GM19438 (cell line): Measurements from ENCODE around the gene CBLL1.

Experiments
- ATAC-seq: cut with Tn5 transposase; IDR thresholded peaks from one replicate; pipeline ENCODE4 v1.9.1; 2021; ENCODE audit warnings: low read depth; ENCODE audit not compliant: unreplicated experiment

The CBLL1 gene

DNA sequence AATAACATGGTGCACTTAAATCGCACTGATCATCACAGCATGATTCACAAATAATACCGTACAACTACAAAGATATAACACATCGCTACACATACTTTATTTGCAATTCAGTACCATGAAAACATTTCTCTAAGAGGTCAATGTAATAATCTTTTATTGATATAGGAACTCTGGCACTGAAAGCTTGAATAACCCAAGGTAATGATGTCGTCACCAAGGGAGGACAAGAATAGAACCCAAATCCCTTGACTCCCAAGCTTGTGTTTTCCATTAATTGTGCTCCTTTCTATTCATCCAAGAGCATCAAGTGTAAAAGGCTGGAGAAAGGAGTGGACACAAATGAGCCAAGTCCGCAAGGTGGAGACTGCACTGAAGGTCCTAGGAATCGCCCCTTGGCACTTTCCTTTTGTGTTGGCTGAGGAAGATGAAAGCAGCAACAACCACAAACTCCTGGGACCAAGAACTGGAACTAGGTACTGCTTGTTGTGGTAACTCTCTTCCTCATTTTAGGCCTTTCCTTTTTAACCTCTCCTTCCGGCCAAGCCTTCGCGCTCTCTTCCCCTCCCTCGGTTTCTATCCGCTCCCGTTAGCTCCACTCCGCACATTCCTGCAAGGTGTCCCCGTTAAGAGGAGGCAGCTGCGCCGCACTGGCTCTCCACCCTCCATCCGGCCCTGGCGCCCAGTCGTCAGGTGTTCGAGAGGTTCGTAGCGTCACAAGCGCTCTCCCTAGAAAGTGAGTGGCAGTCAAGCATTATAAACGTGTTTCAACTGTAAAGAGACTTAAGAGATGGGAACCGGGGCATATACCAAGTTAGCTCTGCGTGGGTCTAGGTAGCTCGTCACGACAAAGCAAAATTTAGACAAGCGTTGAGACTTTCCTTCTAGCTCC lies 1.0 kb upstream of the CBLL1 start:
- peak; percentile 40 for ATAC-seq

DNA sequence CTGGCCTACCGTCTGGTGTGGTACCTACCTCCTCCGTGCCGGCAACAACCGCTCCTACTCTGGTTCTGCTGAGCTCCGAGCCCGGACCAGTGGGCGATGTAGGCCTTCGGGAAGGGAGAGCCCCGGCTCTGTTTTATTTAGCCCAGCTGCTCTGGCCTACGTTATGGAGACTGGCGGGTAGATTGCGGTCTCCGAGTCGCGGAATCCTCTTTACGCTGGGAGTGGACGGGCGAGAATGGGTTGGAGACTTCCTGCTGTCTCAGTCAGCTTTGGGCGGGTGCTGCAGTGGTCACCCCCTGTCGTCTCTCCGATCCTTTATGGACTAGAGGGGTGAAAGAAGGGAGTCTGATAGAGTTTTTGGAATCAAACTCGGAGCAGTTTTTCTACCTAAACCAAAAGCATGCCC lies 406 bp downstream of the CBLL1 start:
- ATAC-seq: peak; percentile 30

- ATAC-seq: no peak
These were observed 2.1 kb downstream of the CBLL1 start for GRCh38 chr7:107746006-107746405.

- no peak for ATAC-seq
These were observed 7.2 kb downstream of the CBLL1 start for GRCh38 chr7:107751113-107751512.

- ATAC-seq: no peak
These were observed 10.7 kb downstream of the CBLL1 start for GRCh38 chr7:107754642-107755041.

GRCh38 chr7:107758667-107759066 lies 14.7 kb downstream of the CBLL1 start:
- no peak for ATAC-seq

DNA sequence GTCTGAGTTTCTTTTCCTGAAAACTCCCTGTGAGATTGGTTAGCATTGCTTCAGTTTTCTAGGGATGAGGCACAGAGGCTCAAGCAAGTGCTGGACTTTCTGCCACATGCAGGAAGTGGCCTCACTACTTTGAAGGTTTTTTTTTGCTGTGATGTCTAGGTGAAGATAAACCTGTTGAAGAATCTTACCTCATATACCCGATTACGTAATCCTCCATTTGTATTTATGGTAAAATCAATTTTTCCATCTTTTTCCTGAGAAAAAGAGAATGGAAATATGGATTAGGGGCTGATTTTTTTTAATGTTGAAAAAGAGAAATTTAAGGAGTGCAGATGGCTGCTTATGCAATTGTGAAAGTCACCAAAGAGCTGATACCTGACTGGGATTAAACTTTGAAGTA lies 23.4 kb downstream of the CBLL1 start:
- no peak for ATAC-seq

GRCh38 chr7:107768263-107768662 lies 24.3 kb downstream of the CBLL1 start:
- ATAC-seq: no peak

GRCh38 chr7:107773027-107773426 lies 29.1 kb downstream of the CBLL1 start:
- no peak for ATAC-seq

GRCh38 chr7:107777702-107778101 lies 33.8 kb downstream of the CBLL1 start:
- ATAC-seq: no peak

DNA sequence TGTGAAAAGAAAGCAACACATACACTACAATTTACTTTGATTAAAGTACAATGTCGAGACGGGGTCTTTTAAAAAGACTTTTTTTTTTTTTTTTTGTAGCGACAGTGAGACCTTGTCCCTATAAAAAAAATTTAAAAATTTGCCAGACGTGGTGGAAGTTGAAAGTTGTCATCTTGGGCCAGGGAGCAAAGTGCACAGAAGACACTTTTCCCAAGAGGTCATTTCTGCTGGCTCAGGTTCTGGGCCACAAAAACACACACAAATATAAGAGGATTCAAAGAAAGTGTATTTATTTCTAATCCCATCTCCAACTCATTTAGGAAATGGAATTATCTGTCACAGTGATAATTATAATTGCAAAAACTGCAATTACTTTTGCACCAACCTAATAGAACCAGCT lies 34.3 kb downstream of the CBLL1 start:
- ATAC-seq: no peak

GRCh38 chr7:107779647-107780099 lies 35.7 kb downstream of the CBLL1 start:
- no peak for ATAC-seq

DNA sequence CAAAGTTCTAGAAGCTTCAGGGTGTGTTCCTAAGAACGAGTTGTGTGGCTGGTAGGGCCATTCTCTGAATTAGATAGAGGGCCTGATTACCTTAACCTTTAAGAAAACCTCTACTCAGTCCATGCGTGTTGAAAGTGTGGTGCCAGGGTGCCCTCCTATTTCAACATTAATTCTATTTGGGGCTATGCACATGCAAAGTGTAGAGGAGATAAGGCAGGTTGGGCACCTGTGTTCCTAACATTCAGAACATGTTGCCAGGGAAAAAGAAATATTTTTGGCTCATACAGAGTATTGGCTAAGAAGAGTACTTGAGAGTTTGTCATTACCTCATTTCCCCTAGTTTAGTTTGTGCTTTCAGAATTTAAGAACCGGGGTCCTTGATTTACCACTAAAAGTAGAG lies 38.4 kb downstream of the CBLL1 start:
- no peak for ATAC-seq

DNA sequence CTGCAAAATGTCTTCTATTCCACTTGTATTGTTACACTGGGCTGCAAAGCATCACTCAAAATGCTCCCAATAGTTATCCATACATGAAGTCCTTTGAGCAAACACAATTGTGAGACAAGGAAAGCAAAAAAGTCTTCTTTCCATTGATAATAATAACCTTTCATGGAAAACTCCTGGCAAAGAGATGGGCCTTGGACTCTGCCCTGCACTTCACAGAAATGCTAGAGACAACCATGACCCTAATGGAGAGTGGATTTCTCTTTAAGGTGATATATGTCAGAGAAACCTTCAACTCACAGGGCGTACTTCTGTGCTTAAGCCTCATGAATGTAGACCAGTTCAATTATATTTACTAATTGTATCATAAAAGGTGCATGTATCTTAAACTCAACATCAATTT lies 39.7 kb downstream of the CBLL1 start:
- ATAC-seq: no peak

DNA sequence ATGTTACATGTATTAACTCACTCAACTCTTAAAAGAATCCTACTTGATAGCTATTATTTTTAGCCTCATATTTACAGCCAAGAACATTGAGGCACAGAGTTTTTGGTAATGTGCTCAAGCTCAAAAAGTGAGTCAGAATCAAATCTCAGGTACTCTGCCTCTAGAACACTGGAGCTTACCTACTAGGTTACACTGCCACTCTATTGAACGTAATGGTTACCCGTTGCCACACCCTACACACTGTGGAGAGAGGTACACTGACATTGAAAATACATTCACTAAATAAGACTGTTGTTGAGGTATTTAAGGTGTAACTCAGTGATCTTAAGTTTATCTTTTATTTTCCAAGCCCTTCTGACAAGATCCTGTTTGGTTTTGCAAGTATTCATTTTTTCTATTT lies 41.2 kb downstream of the CBLL1 start:
- no peak for ATAC-seq

DNA sequence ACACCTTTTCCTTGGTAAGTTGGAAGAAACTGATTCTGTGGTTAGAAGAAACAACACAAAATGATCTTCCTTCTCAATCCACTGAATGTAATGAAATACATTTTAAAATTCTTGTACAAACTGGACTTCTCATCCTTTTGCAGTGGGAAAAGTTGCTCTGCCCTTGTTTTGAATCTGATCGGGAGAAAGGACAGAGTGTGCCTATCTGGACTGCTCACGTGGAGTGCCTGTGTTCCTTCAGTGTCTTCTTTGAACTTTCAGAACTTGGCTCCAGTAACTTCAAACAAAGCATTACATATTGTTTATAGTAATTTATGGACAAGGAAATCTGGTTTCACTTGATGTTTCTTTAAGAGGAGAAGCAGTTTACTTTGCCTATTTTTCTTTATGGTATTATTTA lies 42.0 kb downstream of the CBLL1 start:
- no peak for ATAC-seq

DNA sequence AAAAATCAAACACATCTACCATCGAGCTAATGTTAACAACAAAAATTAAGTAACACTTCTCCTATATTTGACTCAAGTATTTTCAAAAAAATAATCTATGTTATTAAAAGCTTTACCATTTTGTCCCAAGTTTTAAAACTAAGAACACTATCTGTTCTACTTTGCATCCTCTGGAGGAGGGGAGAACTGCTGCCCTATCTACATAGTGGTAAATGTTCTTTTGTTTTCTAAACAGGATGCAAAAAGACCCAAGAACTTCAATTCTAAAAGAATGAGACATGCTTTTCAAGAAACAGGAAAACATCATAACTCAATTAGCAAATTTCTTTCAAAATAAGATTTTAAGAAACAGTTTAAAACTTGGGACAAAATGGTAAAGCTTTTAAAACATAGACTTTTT lies 44.3 kb downstream of the CBLL1 start:
- ATAC-seq: no peak

DNA sequence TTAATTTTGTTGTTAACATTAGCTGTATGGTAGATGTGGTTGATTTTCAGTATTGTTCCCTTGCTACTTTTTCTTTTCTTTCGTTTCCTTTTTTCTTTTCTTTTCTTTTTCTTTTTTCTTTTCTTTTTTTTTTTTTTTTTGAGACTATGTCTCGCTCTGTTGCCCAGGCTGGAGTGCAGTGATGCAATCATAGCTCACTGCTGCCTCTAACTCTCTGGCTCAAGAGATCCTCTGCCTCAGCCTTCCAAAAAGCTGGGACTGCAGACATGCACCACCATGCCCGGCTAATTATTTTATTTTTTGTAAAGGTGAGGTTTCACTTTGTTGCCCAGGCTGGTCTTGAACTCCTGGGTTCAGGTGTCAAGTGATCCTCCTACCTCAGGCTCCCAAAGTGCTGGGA lies 44.7 kb downstream of the CBLL1 start:
- no peak for ATAC-seq

GRCh38 chr7:107789647-107790046 lies 45.7 kb downstream of the CBLL1 start:
- no peak for ATAC-seq

DNA sequence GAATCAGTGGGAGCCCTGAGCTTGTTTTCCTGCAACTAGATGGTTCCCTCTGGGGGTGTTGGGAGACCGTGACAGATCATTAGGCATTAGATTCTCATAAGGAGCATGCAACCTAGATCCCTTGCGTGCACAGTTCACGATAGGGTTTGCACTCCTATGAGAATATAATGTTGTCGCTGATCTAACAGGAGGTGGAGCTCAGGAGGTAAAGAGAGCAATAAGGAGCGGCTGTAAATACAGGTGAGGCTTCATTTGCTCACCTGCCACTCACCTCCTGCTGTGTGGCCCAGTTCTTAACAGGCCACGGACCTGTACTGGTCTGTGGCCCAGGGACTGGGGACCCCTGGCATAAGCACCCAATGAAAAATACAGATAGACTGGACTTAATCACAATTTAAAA lies 48.4 kb downstream of the CBLL1 start:
- no peak for ATAC-seq

- no peak for ATAC-seq
These were observed 55.8 kb downstream of the CBLL1 start for GRCh38 chr7:107799647-107800264.

GRCh38 chr7:107803009-107803610 lies 59.2 kb downstream of the CBLL1 start, which contains the start of gene SLC26A3:
TSS of gene SLC26A3 (minus strand) at chr7:107803223. CDS start at chr7:107794509, 8,714 bp downstream.
- no peak for ATAC-seq
